Panc1 (cell line): ENCODE results near the gene SPATS2L. TPM values are rescaled to one million over a fixed set of nuclear protein-coding genes. Genes with fewer than 3 reads are reported as not detected.
A peak's percentile ranks its signal among the peaks of the same experiment; 100 is the strongest.

Source experiments
- ATAC-seq: fragments of 200-7000 bp; cut with Tn5 transposase; 2 replicates; pipeline ENCODE4 v1.9.1; 2020; ENCODE audit warnings: mild to moderate bottlenecking, moderate library complexity
- Bru-seq: library from RNA; stranded (reverse); fragments of 400-500 nt; gene quantifications from one replicate; lab custom pipeline; 2021; lab: Mats Ljungman, UMichigan
- BruChase-seq, 2 experiments: library from RNA; stranded (reverse); fragments of 400-500 nt; gene quantifications; one replicate each; lab custom pipeline; 2021; lab: Mats Ljungman, UMichigan
- BruUV-seq: library from RNA; stranded (reverse); fragments of 400-500 nt; replicated peaks from 2 replicates; lab custom pipeline; 2021; lab: Mats Ljungman, UMichigan
- CTCF ChIA-PET: fragments of 300-600 bp; sonication (Branson Sonifier 250); formaldehyde crosslinking; loops from one replicate; lab custom pipeline; 2022; ENCODE audit warnings: antibody characterized with exemption; lab: Charles Lee
- POLR2A ChIA-PET: fragments of 300-600 bp; sonication (Branson Sonifier 250); formaldehyde crosslinking; loops from one replicate; lab custom pipeline; 2022; ENCODE audit warnings: antibody characterized with exemption; lab: Charles Lee
- DNase-seq: peaks from one replicate; pipeline ENCODE4 v3.0.0-alpha.2; 2010; ENCODE audit warnings: low read depth, low spot score
- H3K27ac ChIP-seq: 2 replicates; pipeline ENCODE4 v1.5.1; 2011; ENCODE audit warnings: mild to moderate bottlenecking, low read length, inconsistent platforms
- H3K27me3 ChIP-seq: fragments of 200-500 bp; sonication (Bioruptor generic); 2 replicates; pipeline ENCODE4 v1.6.0; 2014; ENCODE audit warnings: low read length, inconsistent platforms; ENCODE audit not compliant: control insufficient read depth, insufficient read depth
- H3K36me3 ChIP-seq: fragments of 200-500 bp; sonication (Bioruptor generic); 2 replicates; pipeline ENCODE4 v1.5.1; 2014; ENCODE audit warnings: inconsistent platforms, mild to moderate bottlenecking, low read length, moderate library complexity; ENCODE audit not compliant: control insufficient read depth, insufficient read depth
- H3K4me1 ChIP-seq: 2 replicates; pipeline ENCODE4 v1.5.1; 2011; ENCODE audit warnings: inconsistent platforms, mild to moderate bottlenecking, low read length, moderate library complexity; ENCODE audit not compliant: control insufficient read depth, insufficient read depth
- H3K4me3 ChIP-seq, 2 experiments: 2 replicates each; pipeline ENCODE4 v1.5.1; 2011 to 2012; ENCODE audit warnings: low read depth in 2 of 2, low read length in 2 of 2, mild to moderate bottlenecking in 2 of 2, inconsistent platforms in 1 of 2, moderate library complexity in 1 of 2
- H3K9me3 ChIP-seq: fragments of 200-500 bp; sonication (Bioruptor generic); 2 replicates; pipeline ENCODE4 v1.5.1; 2014; ENCODE audit warnings: low read depth, mild to moderate bottlenecking, inconsistent platforms, low read length, moderate library complexity; ENCODE audit not compliant: control insufficient read depth, insufficient read depth
- CTCF ChIP-seq: fragments of 450-650 bp; IDR thresholded peaks from 2 replicates; pipeline ENCODE4 v1.5.1; 2017; ENCODE audit warnings: mild to moderate bottlenecking
- POLR2AphosphoS5 ChIP-seq: IDR thresholded peaks from 2 replicates; pipeline ENCODE4 v1.6.1; 2012; ENCODE audit warnings: mild to moderate bottlenecking, low read depth, low read length, moderate library complexity
- SIN3A ChIP-seq: IDR thresholded peaks from 2 replicates; pipeline ENCODE4 v1.6.1; 2012; ENCODE audit warnings: low read depth, mild to moderate bottlenecking, low read length, moderate library complexity, borderline replicate concordance; ENCODE audit not compliant: insufficient read depth
- TCF7L2 ChIP-seq: IDR thresholded peaks from 2 replicates; pipeline ENCODE4 v1.6.1; 2011; ENCODE audit warnings: mild to moderate bottlenecking, low read depth, low read length, inconsistent platforms
- in situ Hi-C: cut with HindIII; loops from 2 replicates; pipeline ENCODE4 v1.10.0; 2016; ENCODE audit warnings: low sequenced_read_pairs, low pct_unique_long_range_greater_than_20kb
- intact Hi-C: fragments of 100-400 bp; cut with micrococcal nuclease; formaldehyde crosslinking; loops from one replicate; pipeline ENCODE4 v1.10.0; 2022; ENCODE audit not compliant: unreplicated experiment
- long read RNA-seq: library from polyadenylated mRNA; unstranded; transcript quantifications from one replicate; pipeline ENCODE4 v2.0.0, GENCODE V29; 2021; ENCODE audit not compliant: unreplicated experiment
- polyA plus RNA-seq: library from polyadenylated mRNA; unstranded; fragments of >200 nt; gene quantifications from one replicate; pipeline ENCODE4 v1.2.1, GENCODE V29; 2012; ENCODE audit warnings: missing spikeins; ENCODE audit not compliant: insufficient read length
- total RNA-seq: library from RNA; stranded (reverse); gene quantifications from one replicate; pipeline ENCODE4 v1.2.1, GENCODE V29; 2021; ENCODE audit not compliant: unreplicated experiment
- TF ChIP-seq, protein P1 (sequence below), 2 experiments: IDR thresholded peaks; 2 replicates each; pipeline ENCODE4 v1.6.1; 2011 to 2012; ENCODE audit warnings: low read depth in 2 of 2, control low read depth in 1 of 2, low read length in 1 of 2, mild to moderate bottlenecking in 1 of 2, moderate library complexity in 1 of 2; ENCODE audit not compliant: insufficient read depth in 1 of 2

The SPATS2L gene
- total RNA-seq (282 TPM), Bru-seq, nascent RNA (percentile 97 among the genes with signal in this experiment), BruChase-seq, experiment 1, labeled RNA remaining after a 2-hour chase (percentile 82 among the genes with signal in this experiment), BruChase-seq, experiment 2, labeled RNA remaining after a 6-hour chase (percentile 86 among the genes with signal in this experiment)
- 189 TPM for polyA plus RNA-seq
- long read RNA-seq, transcript SPATS2L-209 (13 exons, 2,698 nt): minor isoform, 6 of 557 reads
- long read RNA-seq, transcript SPATS2L-223 (3 exons, 745 nt): minor isoform, 12 of 557 reads
- long read RNA-seq, transcript SPATS2L-204 (13 exons, 2,463 nt): major isoform, 87 of 557 reads
- long read RNA-seq, partial matches to known transcripts: 222 of 557 reads
- long read RNA-seq, other reads (novel, unspliced or antisense): 222 of 557 reads

DNA sequence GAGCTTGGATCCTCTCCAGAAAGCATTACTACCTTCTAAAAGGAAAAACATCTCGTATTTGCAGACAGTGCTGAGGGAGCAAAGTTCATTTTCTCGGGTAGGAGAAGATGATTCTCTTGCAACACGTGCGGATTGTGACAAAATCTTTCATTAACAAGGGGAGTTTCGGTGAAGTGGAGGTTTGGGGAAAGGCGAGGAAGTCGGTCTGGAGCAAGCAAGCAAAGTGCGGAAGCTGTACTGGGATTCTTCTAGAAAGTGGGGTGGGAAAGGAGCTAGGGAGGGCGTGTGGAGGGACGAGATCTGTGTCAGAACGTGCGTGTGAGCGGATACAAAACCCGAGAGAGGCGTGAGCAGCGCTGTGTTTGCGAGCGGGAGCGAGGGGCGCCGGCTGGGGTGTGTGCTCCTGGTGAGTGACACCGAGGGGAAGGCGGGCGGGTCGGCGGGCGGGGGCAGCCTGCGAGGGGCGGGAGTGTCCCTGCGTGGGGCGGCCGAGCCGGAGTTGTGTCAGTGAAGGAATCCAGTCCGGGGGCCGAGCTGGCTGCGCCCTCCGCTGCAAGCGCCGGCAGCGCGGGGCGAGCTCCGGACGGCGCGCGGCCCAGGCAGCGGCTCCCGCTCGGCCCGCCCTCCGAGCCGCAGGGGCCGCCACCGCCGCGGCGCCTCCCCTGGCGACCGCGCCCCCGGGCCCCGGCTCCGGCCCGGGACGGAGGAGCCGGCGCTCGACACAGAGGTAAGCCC is at the start of gene SPATS2L:
TSS of gene SPATS2L (plus strand) at position 498 of the 735 bp plus-strand sequence. CDS start 82,552 bp downstream, outside the sequence.
- DNase-seq: no peak
- in situ Hi-C loops: no loop called here
- Histone ChIP-seq H3K4me1 (peaks cover 67% of the 10 kb centered on the region), H3K36me3 (no peaks in the 10 kb centered on the region; the same call in 1 of the 2 replicates), H3K27ac (peak within 1 kb of the TSS; percentile 98), H3K27me3 (no peaks in the 10 kb centered on the region), H3K4me3 (peak within 1 kb of the TSS; percentile 72 to 84), H3K9me3 (no peaks in the 10 kb centered on the region)
- CTCF ChIA-PET: interaction anchor here (0.6 kb wide), 3 partner anchors 8 to 332 kb away, joined by 3 to 6 read pairs (median 4); no protein-coding TSS in a partner anchor
- POLR2A ChIA-PET: interaction anchor here (0.6 kb wide), 1 partner anchor 113 kb away, joined by 8 read pairs; no protein-coding TSS in a partner anchor
- intact Hi-C loops: loop anchor here (2.0 to 5.0 kb wide), 2 partner anchors 71 to 326 kb away; no protein-coding TSS in a partner anchor
- TF ChIP-seq SIN3A (peak; percentile 88; the same call in 1 of the 2 replicates), CTCF (no peak), POLR2AphosphoS5 (peak; percentile 63)
- ATAC-seq: peak; percentile 87
- no TSS peak for BruUV-seq

- TF ChIP-seq TCF7L2 (no peak), SIN3A (no peak), CTCF (no peak), POLR2AphosphoS5 (no peak)
- TF ChIP-seq, protein P1, sequence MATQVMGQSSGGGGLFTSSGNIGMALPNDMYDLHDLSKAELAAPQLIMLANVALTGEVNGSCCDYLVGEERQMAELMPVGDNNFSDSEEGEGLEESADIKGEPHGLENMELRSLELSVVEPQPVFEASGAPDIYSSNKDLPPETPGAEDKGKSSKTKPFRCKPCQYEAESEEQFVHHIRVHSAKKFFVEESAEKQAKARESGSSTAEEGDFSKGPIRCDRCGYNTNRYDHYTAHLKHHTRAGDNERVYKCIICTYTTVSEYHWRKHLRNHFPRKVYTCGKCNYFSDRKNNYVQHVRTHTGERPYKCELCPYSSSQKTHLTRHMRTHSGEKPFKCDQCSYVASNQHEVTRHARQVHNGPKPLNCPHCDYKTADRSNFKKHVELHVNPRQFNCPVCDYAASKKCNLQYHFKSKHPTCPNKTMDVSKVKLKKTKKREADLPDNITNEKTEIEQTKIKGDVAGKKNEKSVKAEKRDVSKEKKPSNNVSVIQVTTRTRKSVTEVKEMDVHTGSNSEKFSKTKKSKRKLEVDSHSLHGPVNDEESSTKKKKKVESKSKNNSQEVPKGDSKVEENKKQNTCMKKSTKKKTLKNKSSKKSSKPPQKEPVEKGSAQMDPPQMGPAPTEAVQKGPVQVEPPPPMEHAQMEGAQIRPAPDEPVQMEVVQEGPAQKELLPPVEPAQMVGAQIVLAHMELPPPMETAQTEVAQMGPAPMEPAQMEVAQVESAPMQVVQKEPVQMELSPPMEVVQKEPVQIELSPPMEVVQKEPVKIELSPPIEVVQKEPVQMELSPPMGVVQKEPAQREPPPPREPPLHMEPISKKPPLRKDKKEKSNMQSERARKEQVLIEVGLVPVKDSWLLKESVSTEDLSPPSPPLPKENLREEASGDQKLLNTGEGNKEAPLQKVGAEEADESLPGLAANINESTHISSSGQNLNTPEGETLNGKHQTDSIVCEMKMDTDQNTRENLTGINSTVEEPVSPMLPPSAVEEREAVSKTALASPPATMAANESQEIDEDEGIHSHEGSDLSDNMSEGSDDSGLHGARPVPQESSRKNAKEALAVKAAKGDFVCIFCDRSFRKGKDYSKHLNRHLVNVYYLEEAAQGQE (IDR thresholded peaks at IDR 0.05; ENCODE audit: insufficient read depth in 1 of 2, low read depth in 2 of 2, low read length in 1 of 2): no peak
- no peak overlapping the region for H3K27ac ChIP-seq
- no TSS peak for BruUV-seq
- no peaks in the 10 kb centered on the region for H3K9me3 ChIP-seq
- no peaks in the 10 kb centered on the region for H3K36me3 ChIP-seq
- in situ Hi-C loops (no loop called here), intact Hi-C loops (no loop called here)
- no peaks in the 10 kb centered on the region for H3K4me1 ChIP-seq
- ATAC-seq (no peak), DNase-seq (no peak)
- H3K27me3 ChIP-seq: no peaks in the 10 kb centered on the region
- ChIA-PET POLR2A (no interaction called here), CTCF (interaction anchor here (0.6 kb wide), 1 partner anchor 48 kb away, joined by 6 read pairs; no protein-coding TSS in a partner anchor)
- no peak overlapping the region for H3K4me3 ChIP-seq
Measured at GRCh38 chr2:200257570-200257969, 48.9 kb upstream of the SPATS2L start.
